H1 (cell line): Measurements from ENCODE around the gene GDF2.

ENCODE experiments used
- ATF2 ChIP-seq: IDR thresholded peaks from 2 replicates; pipeline ENCODE4 v1.6.1; 2012; ENCODE audit warnings: low read length, inconsistent platforms
- BRCA1 ChIP-seq: IDR thresholded peaks from 2 replicates; pipeline ENCODE4 v1.6.1; 2012; ENCODE audit warnings: low read depth, low read length, improper control_type of control experiment
- CTCF ChIP-seq, 3 experiments: IDR thresholded peaks; 1 replicate in 2 of 3; 2 replicates in 1 of 3; pipeline versions ENCODE4 v1.5.1 to v1.6.1; 2011; ENCODE audit warnings: low read length in 3 of 3, mild to moderate bottlenecking in 3 of 3, inconsistent platforms in 2 of 3, low read depth in 1 of 3, moderate library complexity in 1 of 3; ENCODE audit not compliant: insufficient read depth in 1 of 3; ENCODE audit errors: control extremely low read depth in 1 of 3
- EP300 ChIP-seq, 2 experiments: IDR thresholded peaks; 1 replicate in 1 of 2; 2 replicates in 1 of 2; pipeline ENCODE4 v1.6.1; 2011 to 2012; ENCODE audit warnings: low read depth in 2 of 2, low read length in 2 of 2, mild to moderate bottlenecking in 2 of 2, borderline replicate concordance in 1 of 2, inconsistent platforms in 1 of 2, moderate library complexity in 1 of 2
- JUN ChIP-seq: IDR thresholded peaks from 2 replicates; pipeline ENCODE4 v1.6.1; 2011; ENCODE audit warnings: low read depth, mild to moderate bottlenecking, improper control_type of control experiment, low read length
- POLR2A ChIP-seq, 2 experiments: IDR thresholded peaks; 1 replicate in 1 of 2; 2 replicates in 1 of 2; pipeline ENCODE4 v1.6.1; 2011; ENCODE audit warnings: low read depth in 2 of 2, low read length in 2 of 2, mild to moderate bottlenecking in 2 of 2; ENCODE audit errors: control extremely low read depth in 1 of 2
- POLR2AphosphoS5 ChIP-seq: IDR thresholded peaks from 2 replicates; pipeline ENCODE4 v1.6.1; 2011; ENCODE audit warnings: low read depth, low read length
- SIN3A ChIP-seq, 2 experiments: IDR thresholded peaks in 1 of 2; conservative IDR thresholded peaks in 1 of 2; 2 replicates each; pipeline ENCODE4 v1.6.1; 2011 to 2012; ENCODE audit warnings: low read length in 2 of 2, improper control_type of control experiment in 1 of 2, low read depth in 1 of 2, mild to moderate bottlenecking in 1 of 2
- YY1 ChIP-seq: IDR thresholded peaks from 2 replicates; pipeline ENCODE4 v1.6.1; 2011; ENCODE audit warnings: low read depth, mild to moderate bottlenecking, low read length

DNA sequence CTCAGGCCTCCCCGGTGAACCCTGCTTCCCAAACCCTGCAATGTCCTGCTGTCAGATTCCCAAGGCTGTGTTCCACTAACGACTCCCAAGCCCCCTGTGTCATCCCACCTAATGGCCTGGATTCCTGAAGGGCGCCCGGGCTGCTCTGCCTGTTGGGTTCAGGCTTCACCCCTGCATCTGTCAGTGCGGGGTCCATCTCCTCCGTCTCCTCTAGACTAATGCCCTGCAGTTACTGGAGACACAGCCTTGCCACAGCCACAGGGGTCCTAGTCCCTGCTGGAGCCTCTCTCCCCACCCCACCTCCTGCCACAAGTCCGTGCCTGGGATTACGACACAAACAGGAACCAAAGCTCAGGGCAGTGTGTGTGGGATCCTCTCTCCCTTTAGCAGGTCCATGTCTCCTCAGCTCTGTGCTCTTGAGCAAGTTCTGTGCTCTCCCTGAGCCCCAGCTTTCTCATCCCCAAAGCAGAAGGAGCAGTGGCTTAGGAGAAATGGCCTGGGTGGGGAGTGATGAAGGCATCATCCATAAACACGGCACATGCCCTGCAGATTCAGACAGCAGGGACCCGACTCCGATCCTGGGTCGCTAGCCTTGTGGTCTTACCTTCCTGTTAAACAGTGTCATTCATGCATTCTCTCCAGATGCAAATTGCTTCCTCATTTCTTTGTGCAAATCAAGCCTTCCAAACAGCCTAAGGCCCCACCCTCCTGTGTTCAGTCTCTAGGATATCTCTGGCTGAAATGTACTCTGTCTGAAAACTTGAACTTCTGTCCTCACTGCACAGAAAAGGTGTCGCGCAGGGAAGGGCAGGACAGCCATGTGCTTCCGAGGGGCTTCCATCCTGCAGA, 17.7 kb downstream of the GDF2 start:
- no peak for TF ChIP-seq POLR2AphosphoS5
- no peak for TF ChIP-seq POLR2A (IDR thresholded peaks at IDR 0.05; ENCODE audit: control extremely low read depth in 1 of 2, low read depth in 2 of 2, low read length in 2 of 2)
- no peak for TF ChIP-seq JUN
- TF ChIP-seq CTCF (IDR thresholded peaks at IDR 0.05; ENCODE audit: control extremely low read depth in 1 of 3, insufficient read depth in 1 of 3, low read depth in 1 of 3, low read length in 3 of 3) = no peak
- no peak for TF ChIP-seq SIN3A (conservative IDR thresholded peaks at IDR 0.05 in 1 of 2, IDR thresholded peaks at IDR 0.05 in 1 of 2; ENCODE audit: low read depth in 1 of 2, low read length in 2 of 2)
- TF ChIP-seq YY1 = no peak
- TF ChIP-seq BRCA1 = no peak
- TF ChIP-seq EP300 (IDR thresholded peaks at IDR 0.05; ENCODE audit: borderline replicate concordance in 1 of 2, low read depth in 2 of 2, low read length in 2 of 2) = no peak
- TF ChIP-seq ATF2 = no peak
